ENCODE data around the gene BLOC1S1.

The BLOC1S1 gene

GRCh38 chr12:55728939-55729818, 13.3 kb downstream of the BLOC1S1 start, which contains the start of gene CD63:
CD63 (minus strand) TSS chr12:55729009; CDS start chr12:55728341, 668 bp downstream.
- DNase-seq: peak; percentile 68

- DNase-seq: peak; percentile 42
Observed at GRCh38 chr12:55729819-55730818, 14.3 kb downstream of the BLOC1S1 start.

GRCh38 chr12:55732288-55732687, 16.4 kb downstream of the BLOC1S1 start:
- no peak for DNase-seq

GRCh38 chr12:55733021-55733555, 17.2 kb downstream of the BLOC1S1 start:
- no peak for DNase-seq

- no peak for DNase-seq
Observed at GRCh38 chr12:55733858-55734257, 18.0 kb downstream of the BLOC1S1 start.

- DNase-seq: no peak
Observed at GRCh38 chr12:55734595-55734994, 18.7 kb downstream of the BLOC1S1 start.

GRCh38 chr12:55736076-55736475, 20.2 kb downstream of the BLOC1S1 start:
- DNase-seq: no peak

GRCh38 chr12:55736780-55737580, 21.1 kb downstream of the BLOC1S1 start:
- DNase-seq: peak; percentile 72

- no peak for DNase-seq
Observed at GRCh38 chr12:55737581-55738122, 21.8 kb downstream of the BLOC1S1 start.

- DNase-seq: peak; percentile 91
Observed at GRCh38 chr12:55738123-55739024, 22.5 kb downstream of the BLOC1S1 start.

- no peak for DNase-seq
Observed at GRCh38 chr12:55739025-55739378, 23.2 kb downstream of the BLOC1S1 start.

- DNase-seq: no peak
Observed at GRCh38 chr12:55741931-55742680, 26.3 kb downstream of the BLOC1S1 start.

- DNase-seq: peak; percentile 83
Observed at GRCh38 chr12:55742719-55743405, 27.0 kb downstream of the BLOC1S1 start, which contains the start of gene GDF11. GDF11 (plus strand) TSS chr12:55743122; CDS start chr12:55743317, 195 bp downstream.

GRCh38 chr12:55743406-55744339, 27.8 kb downstream of the BLOC1S1 start:
- peak; percentile 53 for DNase-seq

- DNase-seq: no peak
Observed at GRCh38 chr12:55744340-55745030, 28.6 kb downstream of the BLOC1S1 start.

GRCh38 chr12:55745361-55746173, 29.7 kb downstream of the BLOC1S1 start:
- no peak for DNase-seq
